HG03103 (cell line): ENCODE results near the gene SREBF2.

Source experiments
- ATAC-seq: cut with Tn5 transposase; IDR thresholded peaks from one replicate; pipeline ENCODE4 v1.9.1; 2021; ENCODE audit warnings: low read depth; ENCODE audit not compliant: unreplicated experiment

The SREBF2 gene

DNA sequence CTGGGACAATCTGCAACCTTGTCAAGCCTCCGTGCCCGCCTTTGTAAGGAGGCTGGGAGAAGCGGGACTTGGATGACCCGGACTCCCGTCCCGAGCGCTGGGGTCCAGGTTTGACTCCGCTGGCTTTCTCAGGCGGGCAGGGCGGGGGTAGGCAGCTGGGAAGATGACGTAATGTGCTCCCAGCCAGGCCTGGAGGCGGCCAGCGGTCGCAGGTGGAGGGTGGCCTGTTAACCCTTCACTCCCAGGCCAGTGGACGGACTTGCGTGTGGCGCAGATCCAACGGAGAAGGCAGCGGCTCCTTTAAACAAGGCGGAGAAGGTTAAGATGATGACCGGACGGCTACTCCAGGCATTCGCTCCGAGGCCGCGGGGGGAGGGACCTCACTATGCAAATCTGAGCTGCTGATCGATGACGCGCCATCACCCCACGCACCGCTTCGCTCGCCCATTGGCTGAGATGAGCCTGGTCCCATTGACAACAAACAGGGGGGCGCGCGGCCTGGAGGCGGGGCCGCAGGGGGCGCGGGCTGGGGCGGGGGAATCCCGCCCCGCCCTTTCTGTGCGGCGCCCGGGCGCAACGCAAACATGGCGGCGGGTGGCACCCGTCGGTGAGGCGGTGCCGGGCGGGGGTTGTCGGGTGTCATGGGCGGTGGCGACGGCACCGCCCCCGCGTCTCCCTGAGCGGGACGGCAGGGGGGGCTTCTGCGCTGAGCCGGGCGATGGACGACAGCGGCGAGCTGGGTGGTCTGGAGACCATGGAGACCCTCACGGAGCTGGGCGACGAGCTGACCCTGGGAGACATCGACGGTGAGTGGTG is at the start of gene SREBF2:
SREBF2 (plus strand) TSS at position 553 of the 816 bp plus-strand sequence; CDS start at position 719, 166 bp downstream.
- peak; percentile 76 for ATAC-seq

DNA sequence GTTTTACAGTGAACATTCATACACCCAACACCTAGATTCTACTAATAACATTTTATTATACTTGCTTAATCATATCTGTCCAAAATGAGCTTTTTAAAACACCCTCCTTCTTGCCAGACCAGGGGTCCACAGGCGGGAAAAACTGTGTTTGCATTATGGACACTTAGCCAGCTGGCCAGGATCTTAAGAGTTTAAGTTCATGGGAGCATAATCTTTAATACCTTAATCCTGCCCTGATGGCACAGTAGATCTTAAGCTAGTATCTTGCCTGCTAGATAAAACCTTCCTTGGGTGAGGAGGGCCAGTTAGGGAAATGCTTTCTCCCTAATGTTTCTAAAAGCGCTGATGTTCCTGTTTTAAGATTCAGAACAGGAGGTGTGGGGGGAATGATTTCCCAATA is 45.6 kb upstream of the SREBF2 start:
- ATAC-seq: no peak

DNA sequence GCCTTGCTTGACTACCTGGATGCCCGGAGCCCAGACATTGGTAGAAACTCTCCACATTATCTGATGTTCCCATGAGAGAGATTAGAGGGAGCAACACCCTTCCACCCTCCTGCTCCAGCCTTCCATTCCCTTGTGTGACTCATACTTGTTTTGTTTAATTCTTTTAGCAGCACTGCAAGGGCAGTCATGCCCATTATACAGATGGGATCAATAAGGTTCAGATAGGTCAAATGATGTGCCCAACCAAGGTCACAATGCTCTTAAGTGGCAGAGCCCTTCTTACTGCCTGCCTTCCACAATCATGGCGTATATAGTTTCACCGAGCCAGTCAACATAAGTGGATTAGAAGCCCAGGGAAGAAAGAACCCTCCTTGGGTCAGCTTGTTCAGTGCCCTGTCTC is 39.0 kb upstream of the SREBF2 start:
- no peak for ATAC-seq

DNA sequence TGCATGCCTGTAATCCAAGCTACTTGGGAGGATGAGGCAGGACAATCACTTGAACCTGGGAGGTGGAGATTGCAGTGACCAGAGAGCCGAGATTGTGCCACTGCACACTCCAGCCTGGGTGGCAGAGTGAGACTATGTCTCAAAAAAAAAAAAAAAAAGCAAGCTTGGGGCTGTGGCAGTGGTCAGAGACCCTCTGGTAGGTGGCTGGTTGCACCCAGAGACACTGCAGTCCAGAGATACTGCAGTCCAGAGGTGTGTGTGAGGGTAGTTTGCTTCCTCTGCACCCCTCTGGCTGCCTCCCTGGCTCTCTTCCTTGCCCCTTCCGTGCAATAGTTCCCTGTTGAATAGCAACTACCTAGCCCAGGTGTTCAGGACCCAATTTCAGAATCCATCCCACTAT is 34.2 kb upstream of the SREBF2 start:
- no peak for ATAC-seq

DNA sequence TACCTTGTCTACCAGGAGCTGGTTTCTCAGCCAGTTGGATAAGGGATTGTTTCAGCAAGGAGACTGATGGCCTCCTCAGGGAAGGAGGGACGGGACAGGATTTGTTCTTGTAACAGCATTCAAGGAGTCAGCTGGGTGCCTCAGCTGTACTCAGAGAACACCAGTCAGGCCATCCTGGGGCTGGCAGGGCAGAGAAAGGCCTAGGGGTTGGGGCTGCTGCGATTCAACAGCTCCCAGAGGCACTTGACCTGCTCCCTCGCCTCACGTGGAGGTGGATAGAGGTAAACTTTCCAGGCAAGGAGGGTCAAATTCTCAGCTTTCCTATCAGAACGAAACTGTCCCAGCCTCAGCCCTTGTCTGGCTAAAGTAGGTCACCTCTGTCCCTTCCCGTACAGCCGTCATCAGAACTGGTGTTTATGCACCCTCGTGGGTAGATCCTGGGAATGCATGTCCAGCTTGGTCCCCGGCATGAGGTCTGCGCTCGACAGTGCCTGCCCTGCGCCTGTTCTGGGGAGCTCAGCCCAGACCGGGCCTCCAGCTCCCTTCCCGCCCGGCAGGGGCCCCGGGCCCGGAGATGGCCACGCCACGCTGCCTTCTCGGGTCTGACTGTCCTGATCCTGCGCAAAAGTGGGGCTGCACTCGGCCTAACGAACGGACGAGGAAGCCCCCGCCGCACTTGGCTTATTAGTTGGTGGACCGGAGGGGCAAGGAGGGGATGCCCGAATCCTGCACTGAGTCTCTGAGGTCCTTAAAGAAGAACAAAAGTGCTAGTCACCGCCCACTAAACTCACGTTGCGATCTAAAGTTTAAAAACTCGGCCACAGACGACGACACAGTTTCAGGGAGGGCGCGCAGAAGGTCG is 33.2 kb upstream of the SREBF2 start:
- ATAC-seq: peak; percentile 22

DNA sequence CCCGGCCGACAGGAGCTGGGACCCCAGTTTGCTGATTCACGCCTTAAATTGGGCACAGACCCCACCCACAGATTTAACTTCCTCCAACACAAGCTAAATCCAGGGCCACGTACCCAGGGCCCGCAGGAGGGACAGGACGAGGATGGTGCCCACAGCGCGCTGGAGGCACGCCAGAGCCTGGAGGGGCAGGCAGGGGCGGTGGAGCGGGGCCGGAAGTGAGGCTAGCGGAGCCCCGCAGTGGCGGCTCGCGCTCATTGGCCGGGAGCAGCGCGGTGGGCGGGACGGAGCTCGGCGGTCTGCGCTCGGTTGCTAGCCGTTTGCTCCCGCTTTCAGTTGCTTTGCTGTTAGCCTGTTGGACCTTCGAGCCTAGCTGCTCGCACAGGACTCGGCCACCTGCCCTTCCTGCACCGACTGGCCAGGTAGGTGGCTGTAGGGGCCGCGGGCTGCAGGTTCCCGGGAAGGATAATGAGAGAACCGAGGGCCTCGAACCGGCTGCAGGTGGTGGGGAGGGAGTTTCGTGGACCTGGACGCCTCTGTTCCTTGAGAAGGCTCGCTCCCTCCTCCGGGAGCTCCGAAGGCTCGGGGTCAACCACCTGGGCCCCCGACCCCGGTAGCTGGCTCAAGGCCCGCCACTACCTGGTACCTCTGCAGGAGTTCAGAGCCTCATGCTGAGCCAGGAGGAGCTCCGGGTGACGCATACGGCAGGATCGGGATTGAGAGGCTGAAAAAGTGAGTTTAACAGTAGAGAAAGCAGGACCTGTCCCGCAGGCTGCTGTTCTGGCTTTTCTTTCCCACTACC is 32.4 kb upstream of the SREBF2 start, which contains the start of gene CCDC134:
CCDC134 (plus strand) TSS at position 332 of the 799 bp plus-strand sequence. CDS start 8,212 bp downstream, outside the sequence.
- peak; percentile 73 for ATAC-seq

DNA sequence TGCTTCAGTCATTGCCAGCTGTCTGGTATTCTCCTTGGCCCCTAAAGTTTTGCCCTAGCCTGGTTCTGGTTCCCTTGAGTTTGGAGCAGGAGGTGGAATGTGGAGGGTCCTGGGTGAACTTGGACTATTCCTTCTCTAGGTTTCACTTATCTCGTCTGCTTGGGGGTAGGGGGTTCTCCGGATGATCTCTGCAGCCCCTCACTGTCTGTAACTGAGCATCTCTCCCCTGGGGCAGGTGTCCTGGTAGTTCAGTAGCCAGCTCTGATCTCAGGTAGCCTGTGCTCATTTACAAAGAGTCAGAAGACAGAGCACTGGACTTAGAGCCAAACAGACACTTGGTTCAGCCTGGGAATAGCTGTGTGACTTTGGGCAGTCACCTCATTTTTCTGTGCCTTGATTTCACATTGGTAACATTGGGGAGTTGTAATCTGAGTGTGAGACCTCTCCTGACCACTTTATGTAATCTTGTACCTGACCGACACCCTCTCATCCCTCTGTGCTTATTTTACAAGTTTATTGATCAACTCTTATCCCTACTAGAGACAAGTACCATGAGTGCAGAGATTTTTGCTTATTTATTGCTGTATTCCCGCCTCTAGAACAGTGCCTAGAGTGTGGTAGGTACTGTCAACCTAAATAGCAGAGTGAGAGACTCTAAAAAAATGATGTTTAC is 31.6 kb upstream of the SREBF2 start:
- no peak for ATAC-seq

DNA sequence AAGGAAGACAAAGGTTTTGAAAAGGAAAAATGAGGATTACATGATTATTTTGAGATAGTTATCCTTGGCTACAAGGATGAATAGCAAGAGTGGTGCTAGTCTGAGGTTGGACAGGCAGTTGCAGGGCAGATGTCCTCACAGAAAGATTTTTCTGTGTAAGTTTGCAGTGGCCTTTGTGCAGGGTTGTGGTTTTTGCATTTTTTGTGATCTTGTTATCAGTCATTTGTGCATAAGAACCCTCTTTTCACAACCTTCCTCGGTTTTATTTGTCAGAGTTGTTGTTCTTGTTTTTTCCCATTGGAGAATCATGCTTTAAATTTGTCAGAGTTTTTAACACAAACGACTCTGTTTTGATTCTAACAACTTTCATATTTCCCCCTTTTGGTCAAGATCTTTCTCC is 31.0 kb upstream of the SREBF2 start:
- no peak for ATAC-seq

DNA sequence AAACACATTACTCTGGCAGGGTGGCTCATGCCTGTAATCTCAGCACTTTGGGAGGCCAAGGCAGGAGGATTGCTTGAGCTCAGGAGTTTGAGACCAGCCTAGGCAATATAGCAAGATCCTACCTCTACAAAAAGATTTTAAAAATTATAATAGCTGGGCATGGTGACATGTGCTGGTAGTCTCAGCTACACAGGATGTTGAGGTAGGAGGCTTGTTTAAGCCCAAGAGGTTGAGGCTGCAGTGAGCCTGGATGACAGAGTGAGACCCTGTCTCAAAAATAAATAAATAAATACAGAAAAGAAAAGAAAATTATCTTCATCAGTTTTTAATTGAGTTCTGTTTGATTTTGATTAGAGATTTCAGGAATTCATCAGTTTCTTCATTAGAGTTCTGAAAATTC is 27.3 kb upstream of the SREBF2 start:
- no peak for ATAC-seq

DNA sequence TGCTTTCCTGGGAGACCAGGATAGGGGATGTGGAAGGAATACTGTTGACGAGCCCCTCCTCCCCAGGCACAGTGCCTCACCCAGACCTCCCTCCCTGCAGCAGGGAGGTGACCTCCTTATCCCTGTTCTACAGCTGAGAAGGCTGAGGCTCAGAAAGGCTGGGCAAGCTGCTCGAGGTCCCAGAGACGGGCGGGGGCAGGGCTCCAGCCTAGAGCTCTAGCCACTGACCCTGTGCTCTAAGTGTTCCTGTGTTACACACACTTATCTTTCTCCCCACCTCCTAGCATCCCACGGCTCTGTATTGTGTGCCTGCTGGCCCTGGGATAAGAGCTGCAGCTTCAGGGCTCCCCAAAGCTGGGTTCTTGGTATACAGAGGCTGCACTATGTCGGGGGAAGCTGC is 24.5 kb upstream of the SREBF2 start:
- no peak for ATAC-seq

DNA sequence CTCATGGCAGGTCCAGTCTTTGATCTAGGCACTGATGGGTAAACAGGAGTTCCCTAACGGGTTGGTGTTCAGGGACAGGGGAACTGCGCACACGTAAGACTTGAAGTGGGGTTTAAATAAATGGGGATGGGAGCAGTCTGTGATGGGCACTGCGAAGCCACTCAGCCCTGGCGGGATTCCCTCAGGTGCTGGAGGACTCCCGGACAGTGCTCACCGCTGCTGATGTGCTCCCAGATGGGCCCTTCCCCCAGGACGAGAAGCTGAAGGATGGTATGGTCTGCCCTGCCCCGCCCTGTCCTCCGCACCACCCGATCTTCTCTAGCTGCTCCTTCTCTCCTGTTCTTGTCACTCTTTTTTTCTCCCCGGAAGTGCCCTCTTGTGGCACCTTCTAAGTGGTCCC is 22.9 kb upstream of the SREBF2 start:
- no peak for ATAC-seq

DNA sequence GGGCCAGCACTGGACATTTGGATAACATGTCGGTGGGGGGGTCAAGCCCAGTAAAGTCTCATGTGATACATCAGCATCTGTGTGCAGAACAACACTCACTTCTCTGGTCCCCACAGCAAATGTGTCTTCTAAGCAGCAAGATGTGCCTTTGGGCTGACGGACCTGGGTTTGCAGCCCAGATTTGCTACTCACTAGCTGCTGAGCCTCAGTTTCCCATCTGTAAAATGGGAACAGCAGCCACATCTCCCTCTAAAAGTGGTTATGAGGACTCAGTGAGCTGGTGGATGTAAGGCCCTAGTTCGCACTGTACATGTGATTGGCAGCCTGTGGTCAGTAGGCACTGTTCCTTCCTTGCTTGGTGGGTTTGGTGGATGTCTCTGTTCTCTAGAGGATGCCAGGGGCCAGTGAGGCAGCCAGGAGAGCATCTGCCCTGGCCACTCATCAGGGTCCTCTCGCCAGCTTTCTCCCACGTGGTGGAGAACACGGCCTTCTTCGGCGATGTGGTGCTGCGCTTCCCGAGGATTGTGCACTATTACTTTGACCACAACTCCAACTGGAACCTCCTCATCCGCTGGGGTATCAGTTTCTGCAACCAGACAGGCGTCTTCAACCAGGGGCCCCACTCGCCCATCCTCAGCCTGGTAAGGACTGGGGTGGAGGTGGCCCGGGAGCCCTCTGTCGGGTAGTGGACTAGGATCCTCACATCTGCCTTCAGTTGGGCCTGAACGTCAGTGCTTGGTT is 19.9 kb upstream of the SREBF2 start:
- no peak for ATAC-seq

DNA sequence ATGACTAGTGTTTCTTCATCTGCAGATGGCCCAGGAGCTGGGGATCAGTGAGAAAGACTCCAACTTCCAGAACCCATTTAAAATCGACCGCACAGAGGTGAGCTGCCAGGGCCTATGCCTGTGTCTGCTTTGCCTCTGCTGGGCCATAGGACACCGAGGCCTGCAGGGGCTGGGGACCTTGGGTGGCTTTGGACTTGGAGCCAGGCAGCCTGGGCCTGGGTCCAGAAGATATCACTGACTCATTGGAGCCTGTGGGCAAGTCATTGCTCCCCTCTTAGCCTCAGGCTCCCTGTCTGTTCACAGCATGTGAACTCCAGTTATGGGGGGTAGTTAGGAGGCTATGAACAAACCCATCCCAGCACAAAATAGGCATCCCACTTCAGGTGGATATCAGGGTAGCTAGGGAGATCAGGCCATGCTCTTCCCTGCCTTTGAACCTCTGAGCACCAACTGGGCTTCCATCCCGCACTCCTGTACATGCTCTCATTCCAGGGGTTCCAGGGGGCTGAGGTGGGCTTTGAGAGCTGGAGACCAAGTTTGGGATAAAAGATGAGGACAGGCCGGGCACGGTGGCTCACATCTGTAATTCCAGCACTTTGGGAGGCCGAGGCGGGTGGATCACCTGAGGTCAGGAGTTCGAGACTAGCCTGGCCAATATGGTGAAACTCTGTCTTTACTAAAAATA is 19.0 kb upstream of the SREBF2 start:
- no peak for ATAC-seq

DNA sequence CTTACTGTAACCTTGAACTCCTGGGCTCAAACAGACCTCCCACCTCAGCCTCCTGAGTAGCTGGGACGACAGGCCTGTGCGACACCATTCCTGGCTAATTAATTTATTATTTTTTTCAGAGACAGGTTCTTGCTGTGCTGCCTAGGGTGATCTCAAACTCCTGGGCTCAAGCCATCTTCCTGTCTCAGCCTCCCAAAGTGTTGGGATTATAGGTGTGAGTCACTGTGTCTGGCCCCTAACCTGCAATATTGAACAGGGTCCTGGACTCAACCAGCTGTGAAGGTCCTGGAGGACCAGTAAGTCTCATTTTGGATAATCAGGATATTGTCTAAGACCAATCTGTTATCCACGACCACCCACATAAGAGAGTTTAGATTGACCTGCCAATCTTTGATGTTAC is 17.2 kb upstream of the SREBF2 start:
- no peak for ATAC-seq

DNA sequence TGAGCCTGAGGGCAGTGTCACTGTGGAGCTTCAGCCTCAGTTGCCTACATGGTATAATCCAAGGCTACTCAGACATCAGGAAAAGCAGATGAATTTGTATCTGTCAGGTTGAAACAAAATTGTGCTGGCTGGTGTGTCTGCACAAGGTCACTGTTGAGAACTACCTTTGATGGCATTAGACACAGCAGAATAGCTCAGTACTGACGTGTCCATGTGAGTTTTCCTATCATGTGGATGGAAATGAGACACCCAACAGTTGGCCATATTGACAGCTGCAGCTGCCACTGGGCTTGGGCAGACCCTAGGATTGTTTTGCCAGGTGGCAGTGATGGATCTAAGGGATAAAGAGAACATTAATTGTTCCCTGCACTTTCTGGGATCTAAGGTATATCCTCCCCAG is 16.7 kb upstream of the SREBF2 start:
- ATAC-seq: no peak

DNA sequence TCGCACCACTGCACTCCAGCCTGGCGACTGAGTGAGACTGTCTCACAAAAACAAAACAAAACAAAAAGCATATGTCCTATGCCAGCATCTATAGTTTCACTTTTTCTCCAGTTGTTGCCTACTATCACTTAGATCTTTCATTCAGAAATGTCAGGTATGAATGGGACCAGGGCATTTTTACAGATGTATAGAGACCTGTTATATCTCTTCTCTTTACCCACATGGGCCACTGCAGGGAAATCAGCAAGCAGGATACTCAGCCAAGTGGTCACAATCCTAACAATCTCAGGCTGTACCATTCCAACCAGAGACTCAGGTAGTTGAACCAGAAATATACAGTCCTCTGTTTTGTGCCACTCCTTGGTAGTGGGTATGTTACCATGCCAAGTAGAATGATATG is 16.0 kb upstream of the SREBF2 start:
- no peak for ATAC-seq

DNA sequence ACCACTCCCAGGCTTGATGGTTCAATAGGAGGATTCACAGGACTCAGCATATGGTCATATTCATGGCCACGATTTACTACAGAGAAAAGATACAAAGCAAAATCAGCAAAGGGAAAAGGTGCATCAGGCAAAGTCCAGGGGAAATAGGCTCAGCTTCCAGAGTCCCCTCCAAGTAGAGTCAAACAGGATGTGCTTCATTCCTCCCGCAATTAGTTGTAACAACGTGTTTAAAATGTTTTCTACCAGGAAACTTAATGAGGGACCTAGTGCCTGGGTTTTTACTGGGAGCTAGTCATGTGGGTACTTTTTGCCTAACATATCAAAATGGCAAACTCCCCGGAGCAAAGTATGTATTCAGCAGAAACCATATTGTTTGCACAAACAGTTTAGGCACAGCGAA is 14.9 kb upstream of the SREBF2 start:
- no peak for ATAC-seq

DNA sequence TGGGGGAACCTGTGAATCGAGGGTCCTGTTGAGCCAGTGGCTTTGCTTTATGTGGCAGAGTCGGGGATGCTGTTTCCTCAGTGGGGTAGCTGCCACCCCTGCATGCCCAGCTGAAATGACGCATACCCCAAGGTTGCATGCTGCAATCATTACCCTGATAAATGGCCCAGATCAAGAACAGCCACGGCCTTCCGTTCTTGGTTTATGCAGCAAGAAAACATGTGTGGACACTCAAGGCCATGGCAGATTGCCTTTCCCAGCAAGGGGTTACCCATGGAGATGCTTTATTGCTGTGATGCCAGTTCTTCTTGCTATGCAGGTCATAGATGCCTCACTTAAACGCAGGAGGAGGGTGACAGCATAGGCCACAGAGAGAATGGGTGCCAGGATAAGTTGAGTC is 14.3 kb upstream of the SREBF2 start:
- no peak for ATAC-seq

DNA sequence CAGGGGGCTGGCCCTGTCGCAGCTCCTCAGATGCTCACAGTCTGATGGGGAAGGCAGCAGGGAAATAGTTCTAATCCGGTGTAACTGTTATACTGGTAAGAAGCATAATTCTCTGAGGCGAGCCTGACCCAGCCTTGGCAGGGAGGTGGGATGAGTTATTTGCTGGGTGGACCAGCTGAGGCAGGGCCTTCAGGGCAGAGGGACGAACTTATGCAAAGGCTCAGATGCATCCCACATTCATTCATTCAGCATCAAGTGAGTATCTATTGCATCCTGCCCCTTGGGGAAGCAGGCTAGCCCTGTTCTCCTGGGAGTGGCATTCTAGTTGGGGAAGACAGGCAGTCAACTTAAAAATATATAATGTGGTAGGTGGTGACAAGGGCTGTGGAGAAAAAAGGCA is 13.6 kb upstream of the SREBF2 start:
- ATAC-seq: no peak
